NCI-H1930 (cell line): ENCODE results near the gene IZUMO4.

Source experiments
- DNase-seq, 2 experiments: peaks; one replicate each; lab custom pipeline; 2025; lab: John Stamatoyannopoulos, UW

The IZUMO4 gene

DNA sequence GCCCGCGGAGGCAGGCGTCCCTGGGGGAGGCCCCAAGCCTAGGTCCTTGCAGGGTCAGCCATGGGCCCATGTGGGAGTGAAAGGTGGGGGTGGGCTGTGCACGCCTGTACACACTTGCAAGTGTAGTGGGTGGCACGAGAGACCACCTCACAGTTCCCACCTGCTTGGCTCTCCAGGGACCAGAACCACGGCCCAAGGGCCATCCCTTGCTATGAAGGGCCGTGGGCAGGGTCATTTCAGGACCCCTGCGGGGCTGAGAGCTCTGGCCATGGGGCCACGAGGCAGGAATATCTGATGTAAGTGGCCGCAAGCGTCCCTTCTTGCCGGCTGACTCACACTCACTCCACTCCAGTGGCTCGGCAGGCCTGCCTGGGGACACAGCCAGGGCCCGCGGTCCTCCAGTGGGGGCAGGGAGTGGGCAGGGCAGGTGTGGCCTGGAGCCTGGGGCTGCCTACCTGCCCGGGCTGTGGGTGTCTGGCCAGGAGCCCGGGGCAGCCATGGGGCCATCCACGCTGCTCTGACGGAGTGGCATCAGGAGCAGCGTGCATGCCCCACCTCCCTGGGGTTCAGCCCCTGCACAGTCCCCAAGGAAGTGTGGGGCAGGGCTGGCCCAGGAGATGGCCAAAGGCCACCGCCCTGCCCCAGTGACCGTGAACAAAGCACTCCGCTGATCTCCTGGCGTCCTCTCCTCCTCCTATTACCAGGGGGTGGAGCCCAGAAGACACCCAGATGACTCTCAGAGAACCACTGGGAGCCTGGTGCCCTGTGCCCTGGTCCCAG lies 37.1 kb upstream of the IZUMO4 start:
- peak in 1 of 2 experiments; percentile 28 for DNase-seq

DNA sequence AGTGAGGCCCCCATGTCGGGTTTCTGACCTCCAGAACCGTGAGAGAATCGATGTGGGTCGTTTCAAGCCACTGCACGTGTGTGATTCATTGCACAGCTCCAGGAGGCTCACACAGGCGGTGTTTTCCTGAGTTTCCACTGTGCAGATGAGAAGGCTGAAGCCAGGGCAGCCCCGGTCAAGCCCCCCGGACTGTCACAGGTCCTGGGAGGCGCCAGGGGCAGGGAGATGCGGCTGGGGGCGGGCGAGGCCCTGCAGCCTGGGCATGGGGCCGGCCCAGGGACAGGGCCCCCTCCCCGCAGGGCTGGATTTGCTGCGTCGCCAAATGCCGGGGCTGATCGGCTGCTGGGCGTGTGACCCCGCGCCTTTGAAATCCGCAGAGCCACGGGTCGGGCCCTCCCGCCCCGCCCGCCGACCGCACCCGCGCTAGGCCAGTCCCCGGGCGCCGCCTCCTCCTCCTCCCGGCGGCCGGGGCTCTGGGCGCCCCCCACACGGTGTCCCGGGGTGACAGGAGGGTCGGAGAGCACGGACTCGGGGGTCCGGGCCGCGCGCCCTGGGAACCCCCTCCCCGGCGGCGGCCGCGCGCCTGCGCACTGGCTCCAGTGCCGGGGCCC lies 35.7 kb upstream of the IZUMO4 start:
- DNase-seq = peak in 1 of 2 experiments; percentile 32

DNA sequence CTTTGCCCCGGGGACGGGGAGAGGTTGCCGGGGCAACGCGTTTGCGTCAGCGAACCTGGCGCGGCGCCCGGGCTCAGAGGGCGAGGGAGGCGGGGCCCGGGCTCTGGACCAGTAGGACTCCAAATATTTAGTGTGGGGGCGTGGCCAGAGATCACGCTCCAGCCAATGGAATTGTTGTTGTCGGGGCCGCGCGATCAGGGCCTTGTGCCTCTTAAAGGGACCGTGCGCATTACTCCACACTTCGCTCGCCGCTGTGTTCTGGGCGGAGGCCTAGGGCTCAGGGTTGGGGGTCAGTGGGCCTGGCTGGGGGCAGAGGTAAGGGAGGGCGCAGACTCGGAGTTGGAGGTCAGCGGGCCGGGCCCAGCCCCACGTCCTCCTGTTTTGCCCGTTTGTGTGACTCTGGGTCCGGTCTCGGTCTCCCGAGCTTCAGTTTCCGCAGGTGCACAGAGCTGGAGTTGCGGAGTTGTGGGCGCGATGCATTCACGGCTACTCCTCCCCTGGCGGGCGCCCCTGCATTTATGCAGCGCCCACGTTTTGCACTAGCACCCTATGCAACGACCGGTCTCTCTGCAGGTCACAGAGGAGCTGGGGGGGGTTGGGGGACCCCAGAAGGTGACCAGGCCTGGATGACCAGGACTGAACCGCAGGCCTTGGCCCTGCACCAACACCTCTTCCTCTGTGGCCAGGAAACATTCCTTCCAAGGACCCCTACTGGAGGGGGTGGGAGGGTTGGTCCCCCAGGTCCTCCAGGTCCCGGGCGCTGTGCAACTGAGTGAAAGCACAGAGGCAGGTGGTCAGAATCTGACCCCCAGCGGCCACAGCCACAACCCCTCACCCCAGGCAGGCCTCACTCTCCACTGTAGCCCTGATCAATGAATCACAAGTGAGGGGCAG lies 35.0 kb upstream of the IZUMO4 start:
- DNase-seq = peak; percentile 93 to 96

DNA sequence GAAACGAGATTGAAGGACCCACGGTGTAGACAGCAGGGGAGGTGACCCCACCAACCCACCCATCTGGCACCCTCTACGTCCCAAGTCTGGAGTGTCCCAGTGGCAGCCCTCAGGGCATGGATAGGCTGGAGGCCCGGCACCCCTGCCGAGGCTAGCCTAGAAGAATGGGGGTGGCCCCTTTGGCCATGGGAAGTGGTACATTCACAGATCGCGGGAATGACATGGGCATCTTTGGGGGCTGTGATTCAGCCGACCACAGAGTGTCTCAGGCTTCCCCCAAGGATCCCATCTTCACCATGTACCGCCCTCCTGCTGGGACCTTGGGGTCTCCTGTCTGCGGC lies 34.4 kb upstream of the IZUMO4 start:
- no peak for DNase-seq

DNA sequence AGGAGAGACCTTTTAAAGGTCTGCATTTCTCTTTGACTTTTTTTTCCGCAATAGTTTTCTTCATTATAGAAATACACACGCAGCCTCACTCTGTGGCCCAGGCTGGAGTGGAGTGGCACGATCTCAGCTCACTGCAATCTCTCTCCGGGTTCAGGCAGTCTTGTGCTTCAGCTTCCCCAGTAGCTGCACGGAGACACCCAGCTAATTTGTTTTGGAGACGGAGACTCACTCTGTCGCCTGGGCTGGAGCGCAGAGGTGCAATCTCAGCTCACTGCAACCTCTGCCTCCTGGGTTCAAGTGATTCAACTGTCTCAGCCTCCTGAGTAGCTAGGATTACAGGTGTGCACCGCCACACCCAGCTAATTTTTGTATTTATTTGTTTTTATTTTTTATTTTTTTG lies 33.9 kb upstream of the IZUMO4 start:
- no peak for DNase-seq

DNA sequence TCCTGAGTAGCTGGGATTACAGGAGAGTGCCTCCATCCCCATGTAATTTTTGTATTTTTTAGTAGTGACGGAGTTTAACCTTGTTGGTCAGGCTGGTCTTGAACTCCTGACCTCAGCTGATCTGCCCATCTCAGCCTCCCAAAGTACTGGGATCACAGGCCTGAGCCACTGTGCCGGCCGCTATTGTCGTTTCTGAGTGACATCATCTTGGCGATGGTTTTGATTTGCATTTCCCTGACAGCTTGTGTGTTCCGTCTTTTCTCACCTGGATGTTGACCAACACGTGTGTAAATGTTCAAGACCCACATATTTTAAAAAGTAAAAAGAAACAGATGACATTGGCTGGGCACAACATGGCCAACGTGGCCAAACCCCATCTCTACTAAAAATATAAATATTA lies 32.9 kb upstream of the IZUMO4 start:
- no peak for DNase-seq

DNA sequence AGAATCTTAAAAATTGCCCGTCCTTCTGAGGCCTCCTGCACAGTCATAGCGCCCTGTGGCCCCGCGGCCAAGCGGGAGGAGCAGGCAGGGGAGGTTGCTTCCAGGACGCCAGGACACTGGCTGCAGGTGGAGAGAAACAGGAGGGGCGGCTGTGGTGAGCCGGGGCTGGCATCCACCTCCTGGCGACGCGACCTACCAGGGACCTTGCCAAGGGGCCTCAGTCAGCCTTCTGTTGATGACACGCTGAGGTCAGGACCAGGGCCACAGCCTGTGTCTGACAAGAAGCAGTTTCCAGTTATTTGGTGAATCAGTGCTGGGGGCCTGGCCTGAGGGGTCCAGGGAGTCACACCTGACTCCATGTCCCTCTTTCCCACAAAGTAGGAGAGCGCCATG lies 32.3 kb upstream of the IZUMO4 start:
- DNase-seq = no peak

DNA sequence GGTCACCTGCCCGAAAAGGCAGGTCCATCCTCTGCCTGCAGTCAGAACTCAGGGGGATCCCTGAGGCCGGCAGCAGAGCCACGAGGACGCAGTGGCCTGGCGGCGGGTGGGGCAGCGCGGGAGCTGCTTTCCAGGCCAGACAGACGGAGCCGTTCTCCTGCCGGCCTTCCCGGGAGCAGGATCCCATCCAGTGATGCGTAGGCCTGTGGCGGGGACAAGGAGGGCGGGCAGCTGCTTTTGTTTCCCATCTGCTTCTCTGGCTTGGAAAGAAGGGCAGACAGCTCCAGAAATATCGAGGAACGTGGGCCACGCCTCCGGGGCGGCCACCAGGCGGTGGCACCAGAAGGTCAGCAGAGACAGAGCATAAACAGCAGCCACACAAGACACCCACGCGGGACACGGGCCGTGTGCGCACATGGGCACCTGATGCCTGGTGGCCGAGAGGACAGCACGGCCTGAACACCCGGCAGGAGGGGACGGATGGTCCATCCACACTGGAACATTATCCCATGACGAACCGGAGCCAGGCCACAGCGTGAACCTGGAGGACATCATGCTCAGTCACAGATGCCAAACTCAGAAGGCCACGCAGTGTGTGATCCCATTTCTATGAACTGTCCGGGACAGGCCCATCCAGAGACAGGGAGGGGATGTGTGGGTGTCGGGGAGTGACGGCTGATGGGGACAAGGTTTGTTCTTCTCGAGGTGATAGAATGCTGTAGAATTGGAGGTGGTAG lies 31.8 kb upstream of the IZUMO4 start:
- no peak for DNase-seq

DNA sequence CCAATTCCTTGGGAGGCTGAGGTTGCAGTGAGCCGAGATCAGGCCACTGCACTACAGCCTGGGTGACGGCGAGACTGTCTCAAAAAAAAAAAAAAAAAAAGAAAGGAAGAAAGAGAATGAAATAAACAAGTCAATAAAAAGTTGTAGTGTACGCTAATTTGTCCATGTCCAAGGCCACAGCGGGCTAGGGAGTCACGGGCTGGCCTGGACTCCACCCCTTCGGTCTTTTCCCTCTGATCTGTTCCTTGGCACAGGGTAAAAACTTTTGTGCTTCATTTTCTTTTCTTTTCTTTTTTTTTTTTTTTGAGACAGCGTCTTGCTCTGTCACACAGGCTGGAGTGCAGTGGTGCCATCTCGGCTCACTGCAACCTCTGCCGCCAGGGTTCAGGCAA lies 26.3 kb upstream of the IZUMO4 start:
- no peak for DNase-seq

DNA sequence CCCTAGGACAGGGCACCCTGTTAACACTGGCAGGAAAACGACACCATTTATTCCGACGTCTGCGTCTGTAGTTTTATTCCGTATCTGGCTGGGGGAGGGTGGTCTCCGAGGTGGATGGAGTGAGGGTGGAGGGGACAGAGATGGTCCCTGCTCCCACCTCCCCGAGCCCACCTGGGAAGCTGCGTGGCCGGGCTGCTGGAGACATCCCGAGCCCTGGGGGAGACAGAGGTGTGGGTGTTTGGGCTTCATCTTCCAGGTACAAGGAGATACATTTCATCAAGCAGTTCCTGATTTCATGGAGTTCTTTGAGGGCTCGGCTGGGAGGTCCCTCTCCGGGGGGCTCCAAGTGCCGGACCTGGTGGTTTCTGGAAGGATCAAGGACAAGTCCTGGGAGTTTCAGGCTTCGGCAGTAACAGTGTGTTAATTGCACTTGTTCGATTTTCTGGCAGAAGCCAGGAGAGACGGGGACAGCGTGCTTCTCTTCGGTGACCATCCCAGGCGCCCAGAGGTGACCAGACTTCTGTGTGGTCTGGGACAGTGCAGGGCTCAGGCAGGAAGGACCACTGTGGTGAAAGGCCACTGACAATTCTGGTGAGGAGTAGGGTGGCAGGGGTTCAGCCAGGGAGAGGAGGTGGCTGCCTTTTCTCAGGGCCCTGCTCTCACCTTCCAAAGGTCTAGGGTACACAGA lies 25.6 kb upstream of the IZUMO4 start:
- no peak for DNase-seq

DNA sequence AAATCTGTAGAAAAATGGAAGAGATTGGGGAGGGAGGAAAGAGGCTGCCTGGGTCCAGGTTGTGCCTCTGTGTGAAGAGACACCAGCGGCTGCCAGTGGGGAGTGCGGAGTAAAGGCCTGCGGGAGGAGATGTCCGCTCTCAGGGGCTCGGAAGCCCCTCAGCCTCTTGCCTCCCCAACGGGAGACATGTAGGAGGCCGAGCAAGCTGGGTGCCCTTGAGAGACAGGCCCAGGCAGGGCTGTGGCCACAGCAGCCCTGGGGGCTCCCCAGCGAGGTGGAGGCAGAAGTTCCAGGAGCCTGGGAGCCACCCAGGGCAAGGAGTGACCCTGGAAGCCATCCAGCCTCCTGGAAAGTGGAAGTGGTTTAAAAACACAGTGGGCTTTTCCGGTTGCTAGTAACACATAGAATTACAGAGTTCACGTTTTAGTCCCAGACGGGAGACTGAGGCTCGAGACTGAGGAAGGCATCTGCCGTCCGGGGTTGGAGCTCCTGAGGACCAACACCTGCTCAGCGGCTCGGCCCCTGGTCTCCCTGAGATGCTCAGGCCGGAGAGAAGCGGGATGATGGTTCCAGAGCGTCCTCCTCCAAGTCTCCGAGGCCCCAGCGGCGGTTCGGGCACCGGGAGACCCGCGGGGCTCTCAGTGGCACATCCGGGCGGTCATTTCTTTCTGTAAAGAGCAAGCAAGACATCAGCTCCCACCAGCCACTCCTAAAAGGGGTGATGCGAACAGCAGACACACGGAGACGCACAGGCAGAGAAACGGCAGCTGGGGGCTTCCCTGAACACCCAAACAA lies 23.8 kb upstream of the IZUMO4 start:
- DNase-seq = no peak

DNA sequence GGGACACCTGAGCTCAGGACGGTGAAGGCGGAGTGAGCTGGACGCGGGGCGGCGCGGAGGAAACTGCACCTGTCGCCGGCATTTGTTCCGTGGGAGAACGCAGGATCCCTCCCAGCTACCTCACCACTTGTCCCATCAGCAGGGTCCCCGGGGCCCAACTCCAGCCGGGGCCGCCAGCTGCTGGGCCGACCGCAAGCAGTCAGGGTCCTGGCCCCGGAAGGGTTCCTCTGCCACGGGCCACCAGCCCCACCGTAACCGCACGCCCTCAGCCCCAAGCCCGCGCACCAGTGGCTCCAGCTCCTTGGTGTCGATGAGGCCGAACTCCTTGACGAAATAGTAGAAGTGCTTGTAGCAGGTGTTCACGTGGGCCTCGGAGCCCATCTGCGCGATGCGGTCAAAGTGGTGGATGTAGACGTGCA lies 20.2 kb upstream of the IZUMO4 start:
- DNase-seq = no peak

DNA sequence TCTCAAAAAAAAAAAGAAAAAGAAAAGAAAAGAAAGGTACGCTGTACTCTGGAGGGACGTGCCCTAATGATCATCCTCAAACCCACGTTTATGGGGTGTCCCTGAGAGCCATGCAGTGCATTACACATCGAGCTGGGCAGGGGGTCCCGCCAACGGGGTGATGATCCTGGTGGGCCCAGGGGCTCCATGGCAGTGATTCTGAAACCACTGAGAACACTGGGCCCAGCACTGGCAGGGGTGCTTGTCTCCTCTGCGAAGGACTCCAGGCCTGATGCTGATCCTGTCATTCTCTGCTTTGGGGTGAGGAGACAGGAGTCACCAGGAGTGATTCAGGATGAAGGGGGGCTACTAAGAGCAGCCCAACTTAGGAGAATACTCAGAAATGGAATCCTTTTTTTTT lies 19.3 kb upstream of the IZUMO4 start:
- no peak for DNase-seq

DNA sequence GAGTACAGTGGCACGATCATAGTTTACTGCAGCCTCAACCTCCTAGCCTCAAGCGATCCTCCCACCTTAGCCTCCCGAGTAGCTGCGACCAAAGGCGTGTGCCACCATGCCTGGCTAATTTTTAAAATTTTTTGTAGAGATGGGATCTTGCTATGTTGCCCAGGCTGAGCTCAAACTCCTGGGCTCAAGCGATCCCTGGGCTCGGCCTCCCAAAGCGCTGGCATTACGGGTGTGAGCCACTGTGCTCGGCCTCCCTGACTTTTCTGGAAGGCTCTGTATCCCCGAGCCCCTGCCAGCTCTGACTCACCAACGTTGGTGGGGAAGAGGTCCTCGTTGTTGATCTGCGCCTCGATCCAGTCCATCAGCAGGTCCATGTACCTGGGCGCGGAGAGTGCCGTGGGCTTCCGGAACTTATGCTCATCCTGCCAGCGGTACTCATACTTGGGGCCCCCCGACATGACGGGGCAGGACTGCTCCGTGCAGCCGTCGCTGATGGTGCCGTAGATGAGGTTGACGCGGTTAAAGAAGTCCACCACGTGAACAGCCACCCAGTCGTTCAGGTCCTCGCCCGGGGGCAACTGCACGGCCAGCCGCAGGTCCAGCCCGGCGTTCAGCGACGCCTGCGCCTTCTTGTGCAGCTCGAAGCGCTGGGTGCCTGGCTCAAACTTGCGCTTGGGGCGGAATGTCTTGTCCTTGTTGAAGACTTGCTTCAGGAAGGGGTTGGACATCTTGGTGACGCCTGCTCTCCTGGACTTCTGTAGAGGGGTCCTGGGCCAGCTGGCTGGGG lies 18.7 kb upstream of the IZUMO4 start:
- DNase-seq = no peak

DNA sequence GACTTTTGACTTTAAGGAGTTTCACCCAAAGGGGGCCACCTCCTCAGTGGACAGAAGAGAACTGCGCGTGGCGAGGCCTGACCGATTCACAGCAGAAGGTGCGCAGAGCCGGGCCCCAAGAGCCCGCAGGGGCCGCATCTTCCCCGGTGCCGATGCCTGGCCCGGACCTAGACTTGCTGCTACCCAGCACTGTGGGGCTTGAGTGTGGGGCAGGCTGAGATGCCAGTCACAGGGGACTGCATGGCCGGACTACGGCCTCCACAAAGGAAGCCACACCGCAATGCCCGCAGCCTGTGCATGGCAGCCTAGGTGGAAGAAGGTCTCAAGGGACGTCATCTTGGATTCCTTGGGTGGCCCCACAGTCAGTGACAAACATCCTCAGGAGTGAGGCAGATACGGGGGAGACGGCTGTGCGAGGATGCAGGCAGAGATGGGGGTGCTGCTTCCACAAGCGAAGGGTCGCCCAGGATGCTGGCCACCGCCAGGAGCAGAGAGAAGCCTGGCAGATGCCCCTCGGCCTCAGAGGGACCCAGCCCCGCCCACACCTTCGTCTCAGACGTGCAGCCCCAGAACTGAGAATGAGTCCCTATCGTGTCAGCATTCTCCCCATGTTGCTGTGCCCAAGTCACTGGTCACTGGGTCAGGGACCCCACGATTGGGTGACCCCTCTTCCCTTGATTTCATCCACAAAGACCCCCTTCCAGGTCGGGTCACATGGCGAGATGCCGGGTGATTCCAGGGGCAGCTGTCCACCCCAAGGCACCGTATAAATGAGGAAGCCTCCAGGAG lies 17.4 kb upstream of the IZUMO4 start:
- no peak for DNase-seq

DNA sequence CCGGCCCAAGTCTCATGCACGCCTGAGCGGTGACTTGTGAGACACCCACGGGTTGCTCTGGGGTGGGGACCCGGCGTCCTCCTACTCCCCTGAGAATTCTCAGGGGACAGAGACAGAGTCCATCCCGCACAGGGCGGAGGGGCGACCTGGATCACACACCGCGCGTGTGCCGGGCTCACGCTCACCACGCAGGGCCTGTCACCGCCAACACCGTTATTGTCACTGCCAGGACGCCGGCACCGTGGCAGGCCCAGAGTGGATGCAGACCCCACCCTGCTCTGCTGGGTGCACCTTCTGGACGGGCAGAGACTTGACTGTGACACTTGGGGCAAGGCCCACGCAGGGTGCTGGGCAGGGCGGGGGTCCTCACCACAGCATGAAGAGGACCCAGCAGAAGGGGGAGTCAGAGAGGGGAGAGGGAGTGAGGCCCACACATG lies 16.8 kb upstream of the IZUMO4 start:
- no peak for DNase-seq

DNA sequence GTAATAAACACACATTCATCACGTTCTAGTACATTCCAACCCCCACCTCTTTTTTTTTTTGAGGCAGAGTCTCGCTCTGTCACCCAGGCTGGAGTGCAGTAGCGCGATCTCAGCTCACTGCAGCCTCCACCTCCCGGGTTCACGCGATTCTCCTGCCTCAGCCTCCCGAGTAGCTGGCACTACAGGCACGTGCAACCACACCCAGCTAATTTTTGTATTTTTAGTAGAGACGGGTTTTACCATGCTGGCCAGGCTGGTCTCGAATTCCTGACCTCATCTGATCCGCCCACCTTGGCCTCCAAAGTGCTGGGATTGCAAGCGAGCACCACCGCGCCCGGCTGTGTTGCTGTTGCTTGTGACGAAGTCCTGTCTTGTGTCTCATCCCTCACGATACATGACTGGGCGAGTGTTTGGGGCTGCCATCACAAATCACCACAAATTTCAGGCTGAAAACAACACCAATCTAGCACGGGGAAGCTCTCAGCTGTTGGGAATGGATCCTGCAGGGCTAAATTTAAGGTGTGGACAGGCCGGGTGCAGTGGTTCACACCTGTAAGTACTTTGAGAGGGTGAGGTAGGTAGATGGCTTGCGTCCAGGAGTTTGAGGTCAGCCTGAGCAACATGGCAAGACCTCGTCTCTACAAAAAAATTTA lies 16.3 kb upstream of the IZUMO4 start:
- no peak for DNase-seq
